ENCODE measurements around the gene KCNE4.

The KCNE4 gene

DNA sequence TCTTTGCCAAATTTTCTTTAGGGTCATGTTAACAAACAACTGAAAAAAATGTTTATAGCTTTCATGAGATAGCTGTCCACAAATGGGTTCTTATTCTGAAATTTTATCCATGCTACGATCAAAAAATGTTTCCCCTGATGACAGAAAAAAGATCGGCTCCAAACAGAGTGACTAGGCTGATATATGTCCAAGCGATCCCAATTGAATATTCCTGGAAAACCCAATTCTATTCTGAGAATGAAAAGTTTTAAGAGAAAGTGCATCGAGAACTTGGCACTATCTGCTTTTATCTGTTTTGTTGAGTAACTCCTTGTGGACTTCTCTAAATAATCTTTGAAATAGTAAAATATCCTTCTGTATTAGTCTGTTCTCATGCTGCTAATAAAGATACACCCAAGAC, 19.1 kb downstream of the KCNE4 start:
- no peaks in the 10 kb centered on the region for H3K27me3 ChIP-seq
- H3K9me3 ChIP-seq: no peaks in the 10 kb centered on the region
- TF ChIP-seq, protein P1, sequence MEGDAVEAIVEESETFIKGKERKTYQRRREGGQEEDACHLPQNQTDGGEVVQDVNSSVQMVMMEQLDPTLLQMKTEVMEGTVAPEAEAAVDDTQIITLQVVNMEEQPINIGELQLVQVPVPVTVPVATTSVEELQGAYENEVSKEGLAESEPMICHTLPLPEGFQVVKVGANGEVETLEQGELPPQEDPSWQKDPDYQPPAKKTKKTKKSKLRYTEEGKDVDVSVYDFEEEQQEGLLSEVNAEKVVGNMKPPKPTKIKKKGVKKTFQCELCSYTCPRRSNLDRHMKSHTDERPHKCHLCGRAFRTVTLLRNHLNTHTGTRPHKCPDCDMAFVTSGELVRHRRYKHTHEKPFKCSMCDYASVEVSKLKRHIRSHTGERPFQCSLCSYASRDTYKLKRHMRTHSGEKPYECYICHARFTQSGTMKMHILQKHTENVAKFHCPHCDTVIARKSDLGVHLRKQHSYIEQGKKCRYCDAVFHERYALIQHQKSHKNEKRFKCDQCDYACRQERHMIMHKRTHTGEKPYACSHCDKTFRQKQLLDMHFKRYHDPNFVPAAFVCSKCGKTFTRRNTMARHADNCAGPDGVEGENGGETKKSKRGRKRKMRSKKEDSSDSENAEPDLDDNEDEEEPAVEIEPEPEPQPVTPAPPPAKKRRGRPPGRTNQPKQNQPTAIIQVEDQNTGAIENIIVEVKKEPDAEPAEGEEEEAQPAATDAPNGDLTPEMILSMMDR (IDR thresholded peaks at IDR 0.05): no peak
- intact Hi-C loops (cut with DNase I; ENCODE audit: low total_unique reads): no loop called here
- no peak overlapping the region for H3K27ac ChIP-seq
- peaks cover 0 to 6% (median 0%) of the 10 kb centered on the region in 4 donors for H3K4me1 ChIP-seq
- DNase-seq: no peak
- no peaks in the 10 kb centered on the region for H3K36me3 ChIP-seq
- no peak overlapping the region for H3K4me3 ChIP-seq

DNA sequence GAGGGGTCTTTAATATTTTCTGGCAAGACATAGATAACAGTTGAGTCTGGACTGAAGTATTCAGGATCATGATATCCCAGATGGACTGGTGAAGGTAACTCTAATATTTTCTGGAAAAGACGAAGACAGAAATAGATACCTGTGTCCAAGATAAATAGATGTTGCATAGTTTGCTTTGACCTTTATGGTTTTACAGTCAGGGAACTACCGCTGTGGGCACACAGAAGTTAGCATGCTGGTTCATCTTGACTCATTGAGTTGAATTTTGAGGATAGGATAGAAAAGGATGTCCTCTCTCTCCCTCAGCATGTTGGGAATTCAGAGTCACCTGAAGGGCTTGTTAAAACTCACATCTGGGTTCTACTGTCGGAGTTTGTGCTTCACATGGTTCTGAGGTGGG, 20.8 kb downstream of the KCNE4 start:
- TF ChIP-seq, protein P1 (IDR thresholded peaks at IDR 0.05): no peak
- no peaks in the 10 kb centered on the region for H3K27me3 ChIP-seq
- H3K36me3 ChIP-seq: no peaks in the 10 kb centered on the region
- no peaks in the 10 kb centered on the region for H3K9me3 ChIP-seq
- H3K27ac ChIP-seq: no peak overlapping the region
- intact Hi-C loops (cut with DNase I; ENCODE audit: low total_unique reads): no loop called here
- H3K4me3 ChIP-seq: no peak overlapping the region
- DNase-seq: no peak
- H3K4me1 ChIP-seq: peaks cover 0 to 3% (median 0%) of the 10 kb centered on the region in 4 donors

DNA sequence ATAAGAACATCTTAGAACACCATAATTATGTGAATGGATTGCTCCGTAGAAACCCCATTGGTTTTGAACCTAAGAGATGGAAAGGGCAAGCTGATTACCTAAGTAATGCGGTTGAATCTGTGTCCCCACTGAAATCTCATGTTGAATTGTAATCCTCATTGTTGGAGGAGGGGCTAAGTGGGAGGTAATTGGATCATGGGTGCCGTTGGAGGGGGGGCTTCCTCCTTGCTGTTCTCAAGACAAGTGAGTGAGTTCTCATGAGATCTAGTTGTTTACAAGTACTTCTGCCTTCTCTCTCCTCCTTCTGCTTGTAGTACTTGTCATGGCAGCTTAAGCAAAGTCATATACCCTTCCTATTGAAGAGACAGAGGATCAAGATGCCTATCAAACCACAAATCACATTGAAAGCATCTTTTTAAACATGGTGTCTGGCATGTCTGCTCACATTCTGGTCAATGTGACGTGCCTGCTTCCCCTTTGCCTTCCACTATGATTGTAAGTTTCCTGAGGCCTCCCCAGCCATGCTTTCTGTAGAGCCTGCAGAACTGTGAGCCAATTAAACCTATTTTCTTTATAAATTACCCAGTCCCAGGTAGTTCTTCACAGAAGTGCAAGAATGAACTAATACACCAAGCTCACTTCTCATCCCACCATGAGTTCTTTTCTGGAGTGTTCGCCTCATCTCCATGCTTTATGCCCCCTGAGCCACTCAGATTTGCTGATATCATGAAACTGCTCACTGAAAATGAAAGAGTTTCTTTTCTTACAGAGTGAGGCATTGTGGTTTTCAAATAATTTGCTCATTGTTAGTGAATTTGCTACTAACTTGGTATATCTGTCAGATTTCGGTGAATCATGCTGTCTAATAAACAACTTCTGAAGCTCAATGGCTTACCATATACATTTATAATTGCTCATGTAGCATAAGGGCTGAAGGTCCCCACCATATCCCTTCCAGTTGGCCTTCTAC, 23.6 kb downstream of the KCNE4 start:
- no peaks in the 10 kb centered on the region for H3K36me3 ChIP-seq
- TF ChIP-seq, protein P1 (IDR thresholded peaks at IDR 0.05): no peak
- no peak overlapping the region for H3K27ac ChIP-seq
- H3K4me1 ChIP-seq: no peaks in the 10 kb centered on the region
- intact Hi-C loops (cut with DNase I; ENCODE audit: low total_unique reads): no loop called here
- no peaks in the 10 kb centered on the region for H3K27me3 ChIP-seq
- H3K9me3 ChIP-seq: no peaks in the 10 kb centered on the region
- no peak for DNase-seq
- no peak overlapping the region for H3K4me3 ChIP-seq

DNA sequence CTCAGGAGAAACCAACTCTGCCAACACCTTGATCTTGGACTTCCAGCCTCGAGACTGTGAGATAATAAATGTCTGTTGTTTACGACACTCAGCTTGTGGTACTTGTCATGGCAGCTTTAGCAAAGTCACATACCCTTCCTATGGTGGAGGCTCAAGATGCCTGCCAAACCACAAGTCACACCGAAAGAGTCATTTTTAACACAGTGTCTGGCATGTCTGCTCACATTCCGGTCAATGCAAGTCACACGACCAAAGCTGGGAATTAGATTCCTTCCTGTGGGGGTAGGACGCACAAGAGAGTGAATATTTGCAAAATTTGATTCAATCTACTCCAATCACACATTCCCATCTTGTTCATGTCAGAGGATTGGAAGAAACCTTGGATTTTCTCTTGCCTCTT, 24.6 kb downstream of the KCNE4 start:
- intact Hi-C loops (cut with DNase I; ENCODE audit: low total_unique reads): no loop called here
- no peak for DNase-seq
- Histone ChIP-seq H3K4me1 (no peaks in the 10 kb centered on the region), H3K36me3 (no peaks in the 10 kb centered on the region), H3K27ac (no peak overlapping the region), H3K9me3 (no peaks in the 10 kb centered on the region), H3K27me3 (no peaks in the 10 kb centered on the region), H3K4me3 (no peak overlapping the region)
- TF ChIP-seq, protein P1 (IDR thresholded peaks at IDR 0.05): no peak

DNA sequence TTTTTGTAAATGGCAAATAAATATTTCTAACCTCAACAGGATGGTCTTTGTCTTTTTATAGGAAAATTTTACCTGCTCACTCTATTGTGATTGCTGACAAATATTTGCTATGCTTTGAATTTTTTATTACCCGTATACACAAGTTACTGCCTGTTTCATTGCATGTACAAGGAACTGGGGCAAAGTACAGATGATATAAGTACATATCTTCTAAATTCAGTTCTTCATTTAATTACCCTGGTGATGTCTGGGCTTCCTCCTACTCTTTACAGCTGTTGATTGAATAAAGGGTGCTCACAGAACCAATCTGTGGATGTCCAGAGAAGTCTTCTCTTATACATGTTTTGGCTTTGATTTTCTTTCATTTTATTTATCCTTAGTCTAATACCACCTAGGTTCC, 26.5 kb downstream of the KCNE4 start:
- intact Hi-C loops (cut with DNase I; ENCODE audit: low total_unique reads): no loop called here
- Histone ChIP-seq H3K9me3 (no peaks in the 10 kb centered on the region), H3K4me3 (no peak overlapping the region), H3K36me3 (no peaks in the 10 kb centered on the region), H3K27ac (no peak overlapping the region), H3K4me1 (peaks cover 0 to 4% (median 0%) of the 10 kb centered on the region in 4 donors), H3K27me3 (no peaks in the 10 kb centered on the region)
- DNase-seq: no peak
- TF ChIP-seq, protein P1 (IDR thresholded peaks at IDR 0.05): no peak

Measured in tibial artery (tissue), 4 donors.